Adrenal gland (tissue), 12 donors: ENCODE results near the gene KLF16. TPM values are rescaled to one million over a fixed set of nuclear protein-coding genes. Genes with fewer than 3 reads are reported as not detected.

Experiments
- DNase-seq, 7 donors: peaks; one replicate each; pipeline ENCODE4 v3.0.0-alpha.2; 2019 to 2020
- H3K27ac ChIP-seq, 5 donors: fragments of 200-600 bp; sonication (generic) in 4 of 5; 1 replicate in 3 of 5; 2 replicates in 2 of 5; pipeline versions ENCODE4 v1.5.1 to v1.8.0; 2016 to 2020; ENCODE audit warnings: mild to moderate bottlenecking in 1 of 5
- H3K27me3 ChIP-seq: fragments of 200-600 bp; 2 replicates; pipeline ENCODE4 v1.8.0; 2021
- H3K36me3 ChIP-seq, 2 donors: fragments of 200-600 bp; replicated peaks in 1 of 2; 1 replicate in 1 of 2; 2 replicates in 1 of 2; pipeline versions ENCODE4 v1.5.1 to v1.8.0; 2018 to 2022
- H3K4me1 ChIP-seq, 2 donors: fragments of 200-600 bp; replicated peaks in 1 of 2; 1 replicate in 1 of 2; 2 replicates in 1 of 2; pipeline versions ENCODE4 v1.5.1 to v1.8.0; 2018 to 2021
- H3K4me3 ChIP-seq, 4 donors: fragments of 200-600 bp; sonication (generic) in 3 of 4; one replicate each; pipeline ENCODE4 v1.5.1; 2016 to 2018
- H3K9me3 ChIP-seq, 3 donors: fragments of 200-600 bp; sonication (generic) in 1 of 3; replicated peaks in 1 of 3; 1 replicate in 2 of 3; 2 replicates in 1 of 3; pipeline versions ENCODE4 v1.5.1 to v1.8.0; 2016 to 2021
- CTCF ChIP-seq, 6 experiments: fragments of 450-650 bp in 4 of 6; fragments of 200-600 bp in 2 of 6; sonication (generic) in 1 of 6; IDR thresholded peaks; 1 replicate in 5 of 6; 2 replicates in 1 of 6; pipeline versions ENCODE4 v1.5.1 to v1.8.0; 2016 to 2021; ENCODE audit warnings: antibody characterized with exemption in 6 of 6, mild to moderate bottlenecking in 2 of 6, moderate library complexity in 1 of 6
- POLR2A ChIP-seq, 2 donors: fragments of 450-650 bp; IDR thresholded peaks; one replicate each; pipeline ENCODE4 v1.6.1; 2017; ENCODE audit warnings: antibody characterized with exemption in 2 of 2, mild to moderate bottlenecking in 2 of 2, moderate library complexity in 1 of 2
- WGBS, 4 donors: extraction: QIAGEN DNeasy Blood & Tissue Kit in 2 of 4; methylation state at CpG; one replicate each; pipeline versions ENCODE4 v1.1.5 to v1.1.7; 2013 to 2017; 5-methylcytosine and 5-hydroxymethylcytosine counted together
- intact Hi-C, 2 donors: fragments of 100-400 bp; cut with DNase I; formaldehyde crosslinking; loops; one replicate each; pipeline versions ENCODE4 v1.14.1 to v1.15.0; 2022 to 2023
- polyA plus RNA-seq, 3 donors: library from polyadenylated mRNA; stranded (reverse); fragments of 200-250 nt in 2 of 3; fragments of 350-450 nt in 1 of 3; fragmentation: Illumina TruSeq in 1 of 3; extraction: RNeasy Lipid Tissue Mini Kit (QIAGEN cat#74804) in 1 of 3; gene quantifications; one replicate each; pipeline ENCODE4 v1.2.3, GENCODE V29; 2013 to 2014
- total RNA-seq, 9 donors: library from RNA; depleted of rRNA in 4 of 9; stranded (reverse); fragments of >200 nt in 4 of 9; fragments of 120-200 nt in 1 of 9; fragmentation: NEBNext Ultra II Directional in 1 of 9; extraction: Animal tissue kit (Norgen Biotek cat#: 25700) in 1 of 9; gene quantifications; one replicate each; pipeline versions ENCODE4 v1.1.0 to v1.2.4, GENCODE V29; 2013 to 2023
- donor health status: healthy with polysubstance abuse.
- donor health status: Bipolar disorder and iron deficiency.
- donor health status: DM: yes; HTN: yes; CAD: no.
- donor health status: DM: no; HTN: no; CAD: no.
- donor health status: DM: no; HTN: no; CAD: no.
- donor health status: DM: yes; HTN: yes; CAD: no.

Gene KLF16
- total and polyA plus RNA-seq, 12 donors = 2.0 to 28.1 (median 13.9) TPM

- 61 to 76% (median 66%) methylated on average over 4 to 43 of the region's 43 CpGs for WGBS, 4 donors
- DNase-seq = peak in 5 of 7 donors; percentile 45 to 63 (median 59)
- H3K36me3 ChIP-seq = peaks cover 0 to 8% of the 10 kb centered on the region in 2 donors
- TF ChIP-seq CTCF (IDR thresholded peaks at IDR 0.05) (no peak), POLR2A (IDR thresholded peaks at IDR 0.05) (no peak)
- peak overlapping the region; percentile 30 to 81 (median 40) for H3K27ac ChIP-seq
- H3K27me3 ChIP-seq = no peaks in the 10 kb centered on the region
- H3K9me3 ChIP-seq = no peaks in the 10 kb centered on the region
- intact Hi-C loops = no loop called here
- H3K4me1 ChIP-seq = peaks cover 6 to 25% of the 10 kb centered on the region in 2 donors
- H3K4me3 ChIP-seq = no peak overlapping the region
These were observed 44.4 kb upstream of the KLF16 start for GRCh38 chr19:1907563-1908363.

- Histone ChIP-seq H3K4me3 (no peak overlapping the region), H3K27ac (peak overlapping the region in 3 of 5 donors; percentile 40 to 81 (median 74)), H3K36me3 (peaks cover 0 to 1% of the 10 kb centered on the region in 2 donors), H3K9me3 (no peaks in the 10 kb centered on the region), H3K4me1 (peaks cover 6 to 25% of the 10 kb centered on the region in 2 donors), H3K27me3 (no peaks in the 10 kb centered on the region)
- TF ChIP-seq POLR2A (IDR thresholded peaks at IDR 0.05) = no peak
- no peak for TF ChIP-seq CTCF (IDR thresholded peaks at IDR 0.05)
- DNase-seq = no peak
- intact Hi-C loops = no loop called here
- WGBS, 4 donors = 90 to 93% (median 92%) methylated on average over 8 to 10 of the region's 10 CpGs
These were observed 43.7 kb upstream of the KLF16 start for GRCh38 chr19:1906985-1907562.

GRCh38 chr19:1905863-1906375 is 42.5 kb upstream of the KLF16 start:
- Histone ChIP-seq H3K4me1 (peaks cover 6 to 25% of the 10 kb centered on the region in 2 donors), H3K4me3 (peak overlapping the region in 2 of 4 donors; percentile 23 to 83), H3K9me3 (no peaks in the 10 kb centered on the region), H3K36me3 (no peaks in the 10 kb centered on the region), H3K27me3 (no peaks in the 10 kb centered on the region), H3K27ac (peak overlapping the region; percentile 30 to 89 (median 78))
- 63 to 74% (median 69%) methylated on average over 15 of the region's 15 CpGs for WGBS, 4 donors
- TF ChIP-seq POLR2A (IDR thresholded peaks at IDR 0.05) = no peak
- no peak for TF ChIP-seq CTCF (IDR thresholded peaks at IDR 0.05)
- intact Hi-C loops = no loop called here
- DNase-seq = no peak

- TF ChIP-seq POLR2A (IDR thresholded peaks at IDR 0.05) = peak; percentile 68 to 81
- no peak for TF ChIP-seq CTCF (IDR thresholded peaks at IDR 0.05)
- WGBS, 4 donors = 0 to 1% (median 0%) methylated on average over 4 to 92 of the region's 92 CpGs
- Histone ChIP-seq H3K27ac (peak within 1 kb of the TSS; percentile 30 to 89 (median 78)), H3K27me3 (no peaks in the 10 kb centered on the region), H3K4me3 (peak within 1 kb of the TSS; percentile 23 to 83 (median 48)), H3K36me3 (no peaks in the 10 kb centered on the region), H3K9me3 (no peaks in the 10 kb centered on the region), H3K4me1 (peaks cover 6 to 25% of the 10 kb centered on the region in 2 donors)
- intact Hi-C loops = no loop called here
- DNase-seq = peak; percentile 99 to 100 (median 99)
These were observed 41.9 kb upstream of the KLF16 start, which contains the start of the genes ADAT3 and SCAMP4 for GRCh38 chr19:1905110-1905862. TSS of gene ADAT3 (plus strand) at chr19:1905399. CDS start at chr19:1912048, 6,649 bp downstream. TSS of gene SCAMP4 (plus strand) at chr19:1905399. CDS start at chr19:1915020, 9,621 bp downstream.
